NCI-H146 (cell line): ENCODE results near the gene CAMKMT.
A peak's percentile ranks its signal among the peaks of the same experiment; 100 is the strongest.
"Not testable (repeated sequence)": the region's sequence is repeated elsewhere in the genome, so short reads cannot be mapped to it uniquely, and the experiment has no call there.

Experiments used
- DNase-seq: peaks from one replicate; lab custom pipeline; 2025; lab: John Stamatoyannopoulos, UW

Gene CAMKMT

DNA sequence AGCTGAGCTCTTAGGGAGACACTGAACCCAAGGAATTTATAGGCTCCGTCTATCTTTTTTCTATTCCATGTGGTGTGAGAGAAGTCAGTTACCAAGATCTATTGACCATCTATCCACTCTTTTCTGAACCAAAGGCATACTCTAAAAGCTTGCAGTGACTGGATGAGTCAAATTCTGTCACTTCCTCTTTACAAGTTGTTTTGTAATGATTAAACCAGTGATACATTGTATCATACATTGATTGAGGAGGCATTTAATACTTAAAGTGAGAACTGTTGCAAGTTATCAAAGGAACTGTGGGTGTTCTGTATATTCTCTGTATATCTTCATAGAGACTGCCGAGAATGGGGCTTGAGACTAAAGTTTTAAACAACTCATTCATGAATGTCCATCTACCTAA, 188.8 kb downstream of the CAMKMT start:
- no peak for DNase-seq

- no peak for DNase-seq
Observed at GRCh38 chr2:44551497-44551896, 189.8 kb downstream of the CAMKMT start.

DNA sequence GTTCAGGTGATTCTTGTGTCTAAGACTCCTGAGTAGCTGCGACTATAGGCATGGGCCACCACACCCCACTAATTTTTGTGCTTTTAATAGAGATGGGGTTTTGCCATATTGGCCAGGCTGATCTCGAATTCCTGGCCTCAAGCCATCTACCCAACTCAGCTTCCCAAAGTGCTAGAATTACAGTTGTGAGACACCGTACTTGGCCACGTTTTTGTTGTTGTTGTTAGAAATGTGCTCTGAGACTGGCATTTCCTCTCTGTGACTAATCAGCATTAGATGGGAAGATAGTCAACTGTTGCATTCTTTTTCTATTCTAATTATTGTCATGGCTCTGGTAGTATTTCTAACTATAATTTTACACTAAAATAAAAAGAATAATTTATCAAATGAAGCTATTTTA, 191.7 kb downstream of the CAMKMT start:
- no peak for DNase-seq

DNA sequence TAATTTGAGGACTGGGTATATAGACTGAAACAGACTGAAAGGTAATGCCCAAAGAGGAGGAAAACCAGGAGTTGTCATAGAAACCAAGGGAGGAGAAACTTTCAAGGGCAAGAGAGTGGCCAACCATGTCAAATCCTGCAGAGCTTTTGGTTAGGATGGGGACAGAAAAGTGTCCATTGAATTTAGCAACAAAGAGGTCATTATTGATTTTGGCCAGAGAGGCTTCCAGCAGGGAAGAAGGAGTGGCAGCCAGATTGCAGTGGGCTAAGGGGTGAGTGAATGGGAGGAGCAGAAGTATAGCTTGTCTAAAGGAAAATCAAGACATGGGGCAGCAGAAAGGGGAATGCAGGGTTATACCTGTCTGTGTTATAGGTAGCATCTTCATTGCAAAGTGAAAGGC, 194.0 kb downstream of the CAMKMT start:
- peak; percentile 36 for DNase-seq

DNA sequence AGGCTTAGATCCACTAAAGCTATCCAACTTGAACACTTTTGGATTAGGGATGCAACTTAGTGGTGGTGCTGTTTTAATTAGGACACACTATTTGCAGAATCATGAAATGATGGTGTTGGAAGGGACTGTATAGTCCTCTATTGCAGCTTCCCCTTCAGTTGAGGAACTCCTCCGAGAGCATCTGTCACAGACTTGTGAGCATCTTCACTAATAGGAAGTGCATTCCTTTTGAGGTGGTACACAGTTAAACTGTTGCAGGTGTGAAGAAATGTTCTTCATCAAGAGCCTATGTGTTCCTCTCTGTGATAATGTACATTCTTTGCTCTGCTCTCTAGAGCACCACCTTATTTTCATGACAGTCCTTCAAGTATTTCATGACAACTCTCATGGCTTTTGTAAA, 197.4 kb downstream of the CAMKMT start:
- no peak for DNase-seq

DNA sequence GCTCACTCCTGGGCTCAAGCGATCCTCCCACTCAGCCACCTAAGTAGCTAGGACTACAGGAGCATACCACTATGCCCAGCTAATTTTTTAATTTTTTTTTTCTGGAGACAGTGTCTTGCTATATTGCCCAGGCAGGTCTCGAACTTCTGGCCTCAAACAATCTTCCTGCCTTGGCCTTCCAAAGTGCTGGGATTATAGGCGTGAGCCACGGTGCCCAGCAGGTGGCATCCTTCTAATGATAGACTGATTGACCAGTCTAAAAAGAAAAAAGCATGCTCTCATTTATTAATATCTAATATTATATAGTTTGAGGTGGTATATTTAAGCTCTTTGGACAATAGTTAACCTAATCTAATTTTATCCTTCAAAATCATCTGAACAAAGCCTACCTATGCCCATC, 198.6 kb downstream of the CAMKMT start:
- DNase-seq, result peak; percentile 17

GRCh38 chr2:44560941-44561340, 199.2 kb downstream of the CAMKMT start:
- DNase-seq, result no peak

- no peak for DNase-seq
Observed at GRCh38 chr2:44562737-44563136, 201.0 kb downstream of the CAMKMT start.

GRCh38 chr2:44564752-44565151, 203.0 kb downstream of the CAMKMT start:
- DNase-seq, result no peak

- no peak for DNase-seq
Observed at GRCh38 chr2:44566059-44566458, 204.3 kb downstream of the CAMKMT start.

DNA sequence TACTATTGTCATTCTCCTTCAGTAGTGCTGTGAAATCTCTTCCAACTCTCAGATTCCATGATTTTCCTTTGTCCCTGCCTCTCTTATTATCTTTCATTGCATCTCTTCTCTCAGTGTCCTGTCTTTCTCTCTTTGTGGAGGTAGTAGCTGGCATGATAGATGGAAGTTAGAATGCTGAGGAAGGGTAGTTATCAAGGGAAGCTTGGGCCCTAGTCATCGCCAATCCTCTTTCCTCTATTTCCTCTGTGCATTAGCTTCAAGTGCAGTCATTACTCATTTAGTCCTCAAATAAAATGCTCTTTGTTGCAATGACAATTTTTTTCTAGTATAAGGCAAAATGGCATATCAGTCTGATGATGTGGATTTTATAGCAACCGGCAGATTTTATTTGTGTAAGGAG, 207.7 kb downstream of the CAMKMT start:
- no peak for DNase-seq

GRCh38 chr2:44570271-44570670, 208.5 kb downstream of the CAMKMT start:
- no peak for DNase-seq

DNA sequence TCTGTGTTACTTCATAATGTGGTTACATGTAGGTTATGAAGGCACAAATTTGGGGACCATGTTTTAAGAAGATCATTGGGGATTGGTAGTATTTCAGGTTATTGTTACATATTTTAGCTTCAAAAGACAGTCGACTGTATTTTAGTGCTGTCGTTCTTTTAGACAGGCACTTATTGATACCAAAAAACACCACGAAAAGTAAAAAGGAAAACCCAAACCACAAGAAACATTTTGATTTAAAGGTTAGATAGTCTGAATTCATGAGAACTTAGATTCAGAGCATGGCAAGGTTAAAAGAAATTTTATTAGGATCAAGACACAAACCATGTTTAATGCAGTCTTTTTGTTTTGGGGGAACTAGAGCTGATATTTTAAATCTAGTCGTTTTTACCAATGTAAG, 209.0 kb downstream of the CAMKMT start:
- no peak for DNase-seq

- DNase-seq, result no peak
Observed at GRCh38 chr2:44572196-44572900, 210.6 kb downstream of the CAMKMT start.

DNA sequence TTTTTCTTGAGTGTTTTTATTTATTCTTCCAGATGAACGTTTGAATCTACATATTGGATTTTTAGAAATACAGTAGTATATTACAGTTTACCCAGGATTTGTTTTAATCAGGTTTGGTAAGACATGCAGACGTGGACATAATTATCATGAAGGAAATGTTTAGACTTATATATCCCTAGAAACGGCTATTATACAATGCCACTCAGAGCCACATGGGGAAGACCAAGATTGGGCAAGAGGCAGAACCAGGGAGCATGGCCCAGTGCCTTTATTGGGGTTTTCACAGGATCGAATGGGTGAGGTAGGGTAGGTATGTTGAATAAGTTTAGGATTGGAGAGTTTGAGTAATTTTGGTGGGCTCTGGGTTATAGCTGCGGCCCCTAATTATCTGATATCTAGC, 212.2 kb downstream of the CAMKMT start:
- no peak for DNase-seq

GRCh38 chr2:44578471-44579093, 216.8 kb downstream of the CAMKMT start:
- no peak for DNase-seq

- DNase-seq, result peak; percentile 31
Observed at GRCh38 chr2:44579115-44579836, 217.5 kb downstream of the CAMKMT start.

GRCh38 chr2:44579837-44580230, 218.1 kb downstream of the CAMKMT start:
- no peak for DNase-seq

DNA sequence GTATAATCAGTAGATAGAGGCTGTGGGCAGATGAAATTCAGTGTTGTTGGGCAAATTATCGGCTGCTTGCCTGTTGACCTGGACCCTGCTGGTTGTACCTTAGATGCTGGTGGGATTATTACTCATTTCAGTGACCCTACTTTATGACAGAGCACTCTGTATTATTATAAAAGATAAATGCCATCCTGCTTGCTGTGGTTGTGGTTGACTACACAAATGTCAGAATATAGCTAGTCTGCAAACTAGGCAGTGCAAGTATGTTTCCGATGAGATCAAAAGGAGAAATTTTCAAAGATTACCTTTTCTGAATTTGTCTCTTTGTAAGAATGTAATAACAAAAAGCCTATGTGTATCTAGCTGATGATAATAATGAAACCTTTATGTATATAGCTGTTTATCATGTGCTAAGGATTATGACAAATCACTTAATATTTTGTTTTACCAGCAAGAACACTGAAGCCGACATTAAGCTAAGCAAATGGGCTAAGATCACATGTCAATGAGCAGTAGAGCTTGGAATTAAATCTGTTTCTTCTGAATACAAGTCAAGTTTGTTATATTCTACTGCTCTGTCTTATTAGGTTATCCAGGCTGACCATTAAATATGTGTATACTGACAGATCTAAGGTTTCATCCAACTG, 219.2 kb downstream of the CAMKMT start:
- DNase-seq, result no peak

GRCh38 chr2:44582363-44583008, 220.7 kb downstream of the CAMKMT start:
- DNase-seq, result no peak

GRCh38 chr2:44595615-44596014, 233.9 kb downstream of the CAMKMT start:
- not testable (repeated sequence) for DNase-seq
